ENCODE data around the gene WWC2. TPM values are rescaled to one million over a fixed set of nuclear protein-coding genes. Genes with fewer than 3 reads are reported as not detected.
A peak's percentile ranks its signal among the peaks of the same experiment; 100 is the strongest.

The WWC2 gene
- total and polyA plus RNA-seq, 2 experiments from 2014 or later, result 50.5 to 74.2 TPM

GRCh38 chr4:183132865-183133264, 33.8 kb downstream of the WWC2 start (continued):
- TF ChIP-seq REST (IDR thresholded peaks at IDR 0.05; ENCODE audit: unreplicated experiment) (no peak), POLR2AphosphoS5 (IDR thresholded peaks at IDR 0.05; ENCODE audit: low read depth) (no peak)

- H3K36me3 ChIP-seq (ENCODE audit: insufficient read depth), result no peaks in the 10 kb centered on the region
- H3K4me3 ChIP-seq, result no peak overlapping the region
- H3K27ac ChIP-seq (ENCODE audit: low read depth), result peak overlapping the region; percentile 8; the same call in 1 of the 2 replicates
- H2AFZ ChIP-seq, result no peak overlapping the region
- no peaks in the 10 kb centered on the region for H3K27me3 ChIP-seq (ENCODE audit: insufficient read depth)
- H3K27me3 Mint-ChIP-seq (ENCODE audit: insufficient read depth, low read depth, poor library complexity), result peaks cover 3% of the 10 kb centered on the region
- H3F3A ChIP-seq (replicated peaks; ENCODE audit: low read depth), result no peaks in the 10 kb centered on the region
- H3K4me2 ChIP-seq, result no peak overlapping the region
- H3K4me1 Mint-ChIP-seq, result peaks cover 54% of the 10 kb centered on the region
- H3K9me2 ChIP-seq (ENCODE audit: insufficient read depth), result no peaks in the 10 kb centered on the region
- no peak for DNase-seq (ENCODE audit: low spot score)
- no peak overlapping the region for H3K4me3 Mint-ChIP-seq
- H3K9me3 Mint-ChIP-seq, result no peaks in the 10 kb centered on the region
- no peak overlapping the region for H3K27ac Mint-ChIP-seq
- peaks cover 51% of the 10 kb centered on the region for H4K20me1 ChIP-seq (replicated peaks; ENCODE audit: insufficient read depth)
- peaks cover 4% of the 10 kb centered on the region; the same call in 2 of the 3 replicates for H3K36me3 Mint-ChIP-seq (ENCODE audit: low read depth)
- peaks cover 37% of the 10 kb centered on the region for H3K4me1 ChIP-seq (ENCODE audit: insufficient read depth)
- H3K79me2 ChIP-seq (replicated peaks; ENCODE audit: insufficient read depth), result peaks cover 100% of the 10 kb centered on the region
- no peak for ATAC-seq
- no peak for TF ChIP-seq CTCF (conservative IDR thresholded peaks at IDR 0.05; ENCODE audit: low read depth in 2 of 2)
- no peak for TF ChIP-seq STAT1 (IDR thresholded peaks at IDR 0.05; ENCODE audit: unreplicated experiment)
- no peak for TF ChIP-seq EZH2phosphoT487 (IDR thresholded peaks at IDR 0.05; ENCODE audit: unreplicated experiment)
- no peak for TF ChIP-seq JUNB (IDR thresholded peaks at IDR 0.05; ENCODE audit: unreplicated experiment)
- TF ChIP-seq REST (IDR thresholded peaks at IDR 0.05; ENCODE audit: unreplicated experiment), result no peak
- TF ChIP-seq ZNF462 (CRISPR knock-in tag; IDR thresholded peaks at IDR 0.05), result no peak
- no peak for TF ChIP-seq ETS1 (IDR thresholded peaks at IDR 0.05)
Measured at GRCh38 chr4:183136855-183137254, 37.8 kb downstream of the WWC2 start.
